Measurements from ENCODE around the gene SDF2. TPM values are rescaled to one million over a fixed set of nuclear protein-coding genes. Genes with fewer than 3 reads are reported as not detected.

The SDF2 gene
- total and polyA plus RNA-seq, 9 of the 15 experiments (the other 6 are each of a cell fraction or from before 2014, with no cell fraction given), result 41.2 to 132 (median 65.6) TPM

GRCh38 chr17:28598799-28599310, 62.9 kb downstream of the SDF2 start, which contains the start of gene SPAG5 (continued):
- no peak for TF ChIP-seq DEAF1 (CRISPR knock-in tag; IDR thresholded peaks at IDR 0.05)
- TF ChIP-seq ZNF134 (CRISPR knock-in tag; conservative IDR thresholded peaks at IDR 0.05), result 0 out of 2 replicates have a peak, but pooled peaks have one; percentile 14
- TF ChIP-seq SMARCC2 (IDR thresholded peaks at IDR 0.05; ENCODE audit: low read depth), result no peak
- no peak for TF ChIP-seq KLF6 (CRISPR knock-in tag; IDR thresholded peaks at IDR 0.05; ENCODE audit: borderline replicate concordance)
- TF ChIP-seq ZNF121 (CRISPR knock-in tag; conservative IDR thresholded peaks at IDR 0.05), result no peak
- TF ChIP-seq MBD1 (CRISPR knock-in tag; IDR thresholded peaks at IDR 0.05), result no peak
- TF ChIP-seq TARDBP (IDR thresholded peaks at IDR 0.05), result peak; percentile 85
- TF ChIP-seq ZBTB7A (IDR thresholded peaks at IDR 0.05; ENCODE audit: borderline replicate concordance, control insufficient read depth, low read depth, low read length), result peak; percentile 59; the same call in 1 of the 2 replicates
- TF ChIP-seq FOXJ3 (CRISPR knock-in tag; IDR thresholded peaks at IDR 0.05), result no peak
- no peak for TF ChIP-seq ESRRB (CRISPR knock-in tag; IDR thresholded peaks at IDR 0.05; ENCODE audit: borderline replicate concordance)
- TF ChIP-seq ZNF592 (IDR thresholded peaks at IDR 0.05), result no peak
- peak; percentile 24; the same call in 1 of the 2 replicates for TF ChIP-seq HDAC2 (IDR thresholded peaks at IDR 0.05)
- no peak for TF ChIP-seq CAMTA2 (CRISPR knock-in tag; conservative IDR thresholded peaks at IDR 0.05)
- no peak for TF ChIP-seq ZNF639 (CRISPR knock-in tag; conservative IDR thresholded peaks at IDR 0.05 in 1 of 2, IDR thresholded peaks at IDR 0.05 in 1 of 2)
- peak; percentile 21; the same call in 1 of the 2 replicates for TF ChIP-seq TCF7 (IDR thresholded peaks at IDR 0.05; ENCODE audit: borderline replicate concordance)
